Measurements from ENCODE around the gene SLC2A11.

- TF ChIP-seq, protein P1, sequence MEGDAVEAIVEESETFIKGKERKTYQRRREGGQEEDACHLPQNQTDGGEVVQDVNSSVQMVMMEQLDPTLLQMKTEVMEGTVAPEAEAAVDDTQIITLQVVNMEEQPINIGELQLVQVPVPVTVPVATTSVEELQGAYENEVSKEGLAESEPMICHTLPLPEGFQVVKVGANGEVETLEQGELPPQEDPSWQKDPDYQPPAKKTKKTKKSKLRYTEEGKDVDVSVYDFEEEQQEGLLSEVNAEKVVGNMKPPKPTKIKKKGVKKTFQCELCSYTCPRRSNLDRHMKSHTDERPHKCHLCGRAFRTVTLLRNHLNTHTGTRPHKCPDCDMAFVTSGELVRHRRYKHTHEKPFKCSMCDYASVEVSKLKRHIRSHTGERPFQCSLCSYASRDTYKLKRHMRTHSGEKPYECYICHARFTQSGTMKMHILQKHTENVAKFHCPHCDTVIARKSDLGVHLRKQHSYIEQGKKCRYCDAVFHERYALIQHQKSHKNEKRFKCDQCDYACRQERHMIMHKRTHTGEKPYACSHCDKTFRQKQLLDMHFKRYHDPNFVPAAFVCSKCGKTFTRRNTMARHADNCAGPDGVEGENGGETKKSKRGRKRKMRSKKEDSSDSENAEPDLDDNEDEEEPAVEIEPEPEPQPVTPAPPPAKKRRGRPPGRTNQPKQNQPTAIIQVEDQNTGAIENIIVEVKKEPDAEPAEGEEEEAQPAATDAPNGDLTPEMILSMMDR (IDR thresholded peaks at IDR 0.05): no peak
- TF ChIP-seq POLR2AphosphoS5 (IDR thresholded peaks at IDR 0.05): no peak
- no peak for TF ChIP-seq POLR2A (IDR thresholded peaks at IDR 0.05)
Observed at GRCh38 chr22:23837496-23837859, 20.2 kb upstream of the SLC2A11 start.

All from stomach (tissue), 4 donors.